DMS114 treated with DMSO at 0.1 percent for 48 hours (cell line): ENCODE data around the gene KIFC1.
"Not testable (repeated sequence)": the region's sequence is repeated elsewhere in the genome, so short reads cannot be mapped to it uniquely, and the experiment has no call there.

Experiments
- DNase-seq: peaks from one replicate; lab custom pipeline; 2025; ENCODE audit not compliant: unreplicated experiment; lab: John Stamatoyannopoulos, UW

KIFC1 gene

DNA sequence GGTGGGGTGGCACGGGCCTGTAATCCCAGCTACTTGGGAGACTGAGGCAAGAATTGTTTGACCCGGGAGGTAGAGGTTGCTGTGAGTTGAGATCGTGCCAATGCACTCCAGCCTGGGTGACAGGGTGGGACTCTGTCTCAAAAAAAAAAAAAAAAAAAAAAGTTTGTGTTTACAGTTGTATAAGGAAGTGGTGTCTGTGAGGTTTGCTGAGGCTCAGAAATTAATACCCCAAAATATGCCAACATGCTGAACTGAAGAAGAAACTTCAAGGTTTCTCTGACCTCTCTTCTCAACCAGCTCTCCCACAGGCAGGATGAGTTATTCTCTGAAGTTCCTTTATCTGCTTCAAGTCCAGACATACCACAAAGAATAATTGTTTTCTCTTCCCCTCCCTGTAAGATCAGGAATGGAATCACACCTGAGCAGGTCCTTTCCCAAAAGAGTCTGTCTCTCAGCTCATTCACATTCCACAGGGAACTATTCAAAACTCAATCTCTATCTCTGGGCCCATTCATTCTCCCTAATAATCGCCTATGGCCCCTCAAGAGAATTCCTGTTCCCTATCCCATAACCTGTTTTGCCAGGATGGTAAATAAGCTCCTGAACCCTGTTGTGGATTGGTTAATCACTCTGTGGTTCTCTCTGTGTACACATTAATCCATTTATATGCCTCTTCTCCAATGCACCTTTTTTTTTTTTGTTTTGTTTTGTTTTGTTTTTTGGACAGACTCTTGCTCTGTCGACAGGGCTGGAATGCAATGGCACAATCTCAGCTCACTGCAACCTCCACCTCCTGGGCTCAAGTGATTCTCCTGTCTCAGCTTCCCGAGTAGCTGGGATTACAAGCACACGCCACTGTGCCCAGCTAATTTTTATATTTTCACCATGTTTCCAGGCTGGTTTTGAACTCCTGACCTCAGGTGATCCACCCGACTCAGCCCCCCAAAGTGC is 17.4 kb upstream of the KIFC1 start:
- DNase-seq: no peak

DNA sequence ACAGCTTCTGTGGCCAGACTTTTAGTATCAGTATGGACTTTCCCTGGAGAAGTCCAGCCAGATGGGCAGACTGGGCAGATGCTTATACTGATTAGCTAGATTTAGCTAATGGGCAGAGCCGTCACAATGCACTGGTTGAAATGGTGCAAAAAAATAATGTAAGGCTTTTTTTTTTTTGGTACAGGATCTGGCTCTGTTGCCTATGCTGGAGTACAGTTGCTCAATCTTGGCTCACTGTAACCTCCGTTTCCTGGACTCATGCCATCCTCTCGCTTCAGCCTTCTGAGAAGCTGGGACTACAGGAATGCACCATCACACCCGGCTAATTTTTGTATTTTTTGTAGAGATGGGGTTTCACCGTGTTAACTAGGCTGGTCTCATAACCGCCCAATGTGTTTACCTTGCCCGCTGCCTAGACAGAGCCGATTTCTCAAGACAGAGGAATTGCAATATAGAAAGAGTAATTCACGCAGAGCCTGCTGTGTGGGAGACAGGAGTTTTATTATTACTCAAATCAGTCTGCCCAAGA is 16.4 kb upstream of the KIFC1 start:
- DNase-seq: no peak

DNA sequence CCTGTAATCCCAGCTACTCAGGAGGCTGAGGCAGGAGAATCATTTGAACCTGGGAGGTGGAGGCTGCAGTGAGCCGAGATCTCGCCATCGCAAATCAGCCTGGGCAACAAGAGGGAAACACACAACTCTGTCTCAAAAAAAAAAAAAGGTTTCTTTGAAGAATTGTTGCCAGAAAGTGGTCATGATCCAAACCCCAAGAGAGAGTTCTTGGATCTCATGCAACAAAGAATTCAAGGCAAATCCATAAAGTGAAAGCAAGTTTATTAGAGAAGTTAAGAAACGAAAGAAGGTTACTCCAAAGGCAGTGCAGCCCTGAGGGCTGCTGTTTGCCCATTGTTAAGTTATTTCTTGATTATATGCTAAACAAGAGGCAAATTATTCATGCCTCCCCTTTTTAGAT is 14.5 kb upstream of the KIFC1 start:
- DNase-seq: no peak

DNA sequence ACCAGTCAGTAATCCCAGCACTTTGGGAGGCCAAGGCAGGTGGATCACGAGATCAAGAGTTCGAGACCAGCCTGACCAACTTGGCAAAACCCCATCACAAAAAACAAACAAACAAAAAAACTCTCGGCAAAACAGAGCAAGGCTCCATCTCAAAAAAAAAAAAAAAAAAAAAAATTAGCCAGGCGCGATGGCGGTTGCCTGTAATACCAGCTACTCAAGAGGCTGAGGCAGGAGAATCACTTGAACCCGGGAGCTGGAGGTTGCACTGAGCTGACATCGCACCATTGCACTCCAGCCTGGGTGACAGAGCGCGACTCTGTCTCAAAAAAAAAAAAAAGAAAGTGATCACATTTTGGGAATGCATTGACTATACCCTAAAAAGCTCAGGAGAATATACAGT is 12.4 kb upstream of the KIFC1 start:
- DNase-seq: not testable (repeated sequence)

DNA sequence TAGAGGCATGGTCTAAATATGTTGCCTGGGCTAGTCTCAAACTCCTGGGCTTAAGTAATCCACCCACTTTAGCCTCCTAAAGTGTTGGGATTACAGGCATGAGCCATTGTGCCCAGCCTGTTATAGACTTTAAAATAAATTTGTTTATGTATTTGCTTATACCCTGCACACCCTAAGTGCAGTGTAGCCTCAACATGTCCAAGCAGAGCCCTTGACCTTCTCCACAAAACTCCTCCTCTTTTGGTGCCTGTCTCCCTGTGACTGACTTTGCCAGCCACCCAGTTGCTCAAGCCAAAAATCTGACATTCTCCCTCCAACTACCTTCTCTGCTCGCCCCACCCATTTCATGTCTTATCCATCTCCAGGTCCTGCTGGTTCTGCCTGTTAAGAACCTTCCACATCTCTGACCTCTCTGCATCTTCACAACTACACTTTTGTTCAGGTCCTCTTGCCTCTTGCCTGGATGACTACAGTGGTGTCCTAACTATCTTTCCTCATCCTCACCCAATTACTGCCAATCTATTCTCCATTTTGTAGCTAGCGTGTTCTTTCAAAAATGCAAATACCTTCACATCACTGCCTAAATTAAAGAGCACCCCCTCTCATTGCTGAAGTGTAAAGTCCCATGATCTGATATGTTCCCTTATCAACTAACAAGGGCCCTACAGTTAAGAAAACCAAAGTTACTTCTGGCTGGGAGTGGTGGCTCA is 11.2 kb upstream of the KIFC1 start:
- no peak for DNase-seq

DNA sequence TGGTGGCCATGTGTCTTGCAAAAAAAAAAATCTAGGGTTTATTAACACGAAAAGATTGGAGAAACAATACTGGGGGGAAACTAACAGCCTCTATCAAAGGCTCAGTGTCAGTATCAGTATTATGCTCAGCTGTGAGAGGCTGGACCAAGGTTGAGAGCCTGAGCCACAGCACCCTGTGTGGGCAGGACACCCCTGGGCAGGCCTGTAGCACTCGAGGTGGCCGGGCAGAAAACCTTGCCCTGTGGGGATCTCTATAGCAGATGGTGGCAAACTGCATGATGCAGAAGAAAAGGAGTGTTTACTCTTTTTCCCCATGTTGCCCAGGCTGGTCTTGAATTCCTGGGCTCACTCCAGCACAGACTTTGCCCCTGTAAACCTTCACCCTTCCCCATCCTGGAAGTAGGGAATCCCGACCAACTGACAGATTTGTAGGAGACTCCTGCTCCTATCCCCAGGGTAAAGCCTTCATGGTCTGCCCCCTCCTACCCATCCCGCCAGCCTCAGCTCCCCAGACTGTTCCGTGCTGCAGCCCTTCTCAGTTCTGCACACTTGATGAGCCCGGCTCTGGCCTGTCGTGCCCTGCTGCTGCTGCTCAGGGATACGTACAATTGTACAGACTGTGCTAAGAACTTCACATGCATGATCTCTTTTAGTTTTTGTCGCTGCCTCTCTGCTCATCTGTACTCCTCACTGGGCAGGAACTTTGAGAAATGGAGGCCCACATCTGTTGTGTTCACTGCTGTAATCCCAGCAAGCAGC is 8.0 kb upstream of the KIFC1 start:
- DNase-seq: no peak

DNA sequence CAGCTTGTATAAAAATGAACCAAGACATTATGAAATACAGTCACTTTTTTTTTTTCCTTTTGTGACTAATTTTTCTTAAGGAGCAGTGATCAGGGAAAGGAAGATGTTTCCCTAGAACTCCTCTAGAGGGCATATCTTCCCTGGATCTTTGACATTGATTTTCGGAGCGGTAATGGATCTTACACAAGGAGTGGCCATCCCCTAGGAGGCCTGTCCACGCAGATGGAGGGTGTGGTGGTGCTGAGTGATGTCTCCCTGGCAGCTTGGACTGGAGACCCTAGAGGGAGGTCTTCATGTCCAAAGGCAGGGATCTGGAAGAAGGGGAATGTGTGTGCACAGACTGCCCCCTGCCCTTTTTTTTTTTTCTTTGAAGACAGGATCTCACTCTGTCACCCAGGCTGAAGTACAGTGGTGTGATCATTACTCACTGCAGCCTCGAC is 7.0 kb upstream of the KIFC1 start:
- peak; percentile 39 for DNase-seq

DNA sequence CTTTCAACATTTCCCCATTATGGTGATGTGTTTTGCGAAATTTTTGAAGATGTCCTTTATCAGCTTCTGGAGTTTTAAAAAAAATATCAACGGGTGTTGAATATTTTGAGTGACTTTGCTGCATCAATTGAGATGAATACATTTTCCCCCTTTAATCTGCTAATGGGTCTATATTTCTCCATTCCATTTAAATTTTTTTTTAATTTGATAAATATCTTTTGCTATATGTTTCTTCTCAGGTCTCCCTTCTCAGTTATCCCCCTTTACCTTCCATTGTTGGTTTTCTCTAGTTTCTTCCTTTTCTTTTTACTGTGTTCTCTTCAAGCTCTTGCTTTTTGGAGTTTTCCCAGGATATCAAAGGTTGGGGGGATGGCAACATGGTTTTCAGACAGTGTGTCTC is 1.4 kb upstream of the KIFC1 start:
- DNase-seq: no peak

DNA sequence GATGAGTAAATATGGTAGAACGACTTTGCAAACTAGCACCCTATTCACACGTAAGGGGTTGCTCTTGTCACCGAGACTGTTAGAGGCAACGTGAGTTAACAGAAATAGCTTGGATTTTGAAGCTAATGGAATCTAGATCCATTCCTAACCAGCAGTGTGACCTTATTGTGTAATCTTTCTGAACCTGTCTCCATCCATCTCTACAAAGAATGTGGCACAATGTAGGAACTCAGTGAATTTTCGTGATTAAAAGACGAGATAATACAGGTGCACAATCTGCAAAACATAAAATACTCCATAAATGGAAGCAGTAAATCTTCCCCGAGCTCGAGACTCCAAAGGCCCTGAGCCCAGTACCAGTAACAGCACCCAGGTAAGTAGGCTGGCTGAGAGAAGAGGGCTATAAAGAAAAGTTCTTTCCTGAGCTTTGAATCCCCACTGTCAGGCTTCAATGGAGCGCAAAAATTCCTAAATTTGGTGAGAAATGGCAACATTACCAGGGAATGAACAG is 801 bp upstream of the KIFC1 start:
- no peak for DNase-seq

DNA sequence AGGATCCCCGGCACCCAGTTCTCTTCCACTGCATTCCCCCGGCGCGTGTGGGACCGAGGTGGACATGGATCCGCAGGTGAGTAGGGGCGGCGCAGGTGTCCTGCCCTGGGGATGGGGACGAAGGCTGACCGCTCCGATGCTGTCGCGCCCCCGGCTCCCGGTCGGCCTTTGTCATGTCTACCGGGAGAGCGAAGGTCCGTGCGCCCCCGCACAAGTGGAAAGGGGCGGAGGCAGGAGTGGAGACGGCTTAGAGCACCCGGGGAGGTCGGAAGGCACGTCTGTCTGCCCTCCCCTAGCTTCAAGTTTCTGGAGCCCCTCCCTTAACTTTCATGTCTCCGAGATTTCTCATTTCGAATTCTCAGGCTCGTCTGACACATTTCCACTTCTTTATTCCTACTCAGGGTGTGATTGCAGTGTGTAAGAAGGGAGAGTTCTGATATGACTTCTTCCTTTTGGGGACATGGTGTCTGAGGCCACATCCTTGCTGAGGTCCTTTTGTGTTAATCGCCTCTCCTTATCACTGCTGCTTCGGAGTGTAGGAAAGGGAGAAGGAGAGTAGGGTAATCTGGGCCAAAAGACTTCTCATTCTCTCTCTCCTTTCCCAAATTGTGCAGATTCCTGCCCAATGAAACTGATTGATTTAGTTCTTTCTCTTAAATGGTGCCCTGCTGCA is 435 bp downstream of the KIFC1 start:
- DNase-seq: no peak

DNA sequence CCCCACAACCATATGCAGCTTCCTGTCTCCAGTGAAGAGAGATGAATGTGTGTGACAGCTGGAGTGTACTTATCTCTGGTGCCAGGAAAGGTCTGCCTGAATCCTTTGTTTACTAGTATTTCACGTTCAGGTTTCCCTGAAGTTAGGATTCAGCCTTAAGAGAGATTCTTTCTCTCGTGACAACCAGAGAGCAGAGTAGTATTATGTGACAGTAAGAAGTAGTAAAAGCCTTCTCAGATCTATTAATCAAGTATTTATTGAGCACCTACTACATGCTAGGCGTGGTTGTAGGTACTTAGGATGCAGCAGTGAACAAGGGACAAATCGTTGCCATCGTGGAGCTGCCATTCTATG is 949 bp downstream of the KIFC1 start:
- no peak for DNase-seq

DNA sequence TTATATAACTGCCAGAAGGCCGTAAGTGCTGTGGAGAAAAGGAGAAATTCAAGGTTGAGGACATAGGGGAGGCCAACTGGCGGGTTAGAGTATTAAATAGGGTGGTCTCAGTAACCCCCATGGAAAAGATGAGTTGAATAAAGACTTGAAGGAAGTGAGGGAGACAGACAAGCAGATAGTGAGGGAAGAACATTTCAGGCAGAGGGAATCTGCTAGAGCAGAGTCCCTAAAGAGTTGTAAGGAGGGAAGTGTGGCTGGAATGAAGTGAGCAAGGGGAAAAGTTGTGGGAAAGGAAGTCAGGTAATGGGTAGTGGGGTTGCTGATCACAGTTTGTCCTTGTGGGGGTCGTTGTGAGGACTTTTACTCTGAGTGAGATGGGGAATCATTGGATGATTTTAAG is 1.4 kb downstream of the KIFC1 start:
- no peak for DNase-seq

DNA sequence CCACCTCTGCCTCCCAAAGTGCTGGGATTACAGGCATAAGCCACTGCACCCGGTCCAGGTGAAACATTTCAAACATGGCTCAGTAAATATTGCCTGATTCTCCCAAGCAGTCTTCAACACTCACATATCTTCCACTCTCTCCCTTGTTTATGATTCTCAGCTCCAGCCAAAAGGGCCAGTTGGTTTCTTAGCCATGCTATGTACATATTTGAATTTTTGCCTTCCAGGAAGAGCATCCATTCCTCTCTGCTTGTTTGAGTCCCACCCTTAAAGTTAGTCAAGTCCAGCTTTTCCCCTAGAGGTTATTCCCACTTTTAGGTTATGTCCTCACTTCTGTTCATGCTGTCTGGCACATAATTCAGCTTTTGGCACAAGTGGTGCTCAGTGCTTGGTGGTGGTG is 5.9 kb downstream of the KIFC1 start:
- no peak for DNase-seq

DNA sequence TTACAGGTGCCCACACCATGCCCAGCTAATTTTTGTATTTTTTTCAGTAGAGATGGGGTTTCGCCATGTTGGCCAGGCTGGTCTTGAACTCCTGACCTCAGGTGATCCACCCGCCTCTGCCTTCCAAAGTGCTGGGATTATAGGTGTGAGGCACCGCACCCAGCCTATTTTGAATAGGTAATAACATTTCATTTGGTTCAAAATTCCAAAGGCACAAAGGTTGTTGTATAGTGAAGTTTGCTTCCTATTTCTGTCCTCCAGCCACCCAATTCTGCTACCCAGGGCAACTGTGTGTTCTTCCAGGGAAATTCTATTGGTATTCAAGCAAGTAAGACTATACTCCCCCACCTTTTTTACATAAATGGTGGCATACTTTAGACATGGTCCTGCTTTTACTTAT is 7.0 kb downstream of the KIFC1 start:
- not testable (repeated sequence) for DNase-seq

DNA sequence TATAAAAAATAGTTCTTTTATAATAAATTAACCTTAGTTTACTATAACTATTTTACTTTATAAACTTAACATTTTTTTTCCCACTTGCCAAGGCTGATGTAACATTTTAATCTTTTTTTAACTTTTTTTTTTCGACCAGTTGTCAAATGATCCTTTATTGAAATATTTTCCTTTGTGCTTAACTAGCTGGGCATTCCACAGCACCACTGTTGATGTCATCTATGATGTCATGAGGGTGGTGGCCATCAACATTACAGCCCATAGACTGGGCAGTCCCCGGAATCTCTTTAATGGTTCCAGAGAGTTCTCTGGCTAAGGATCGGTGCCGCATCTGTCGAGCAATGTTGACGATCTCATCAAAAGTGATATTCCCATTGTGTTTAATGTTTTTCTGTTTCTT is 8.3 kb downstream of the KIFC1 start:
- DNase-seq: not testable (repeated sequence)

DNA sequence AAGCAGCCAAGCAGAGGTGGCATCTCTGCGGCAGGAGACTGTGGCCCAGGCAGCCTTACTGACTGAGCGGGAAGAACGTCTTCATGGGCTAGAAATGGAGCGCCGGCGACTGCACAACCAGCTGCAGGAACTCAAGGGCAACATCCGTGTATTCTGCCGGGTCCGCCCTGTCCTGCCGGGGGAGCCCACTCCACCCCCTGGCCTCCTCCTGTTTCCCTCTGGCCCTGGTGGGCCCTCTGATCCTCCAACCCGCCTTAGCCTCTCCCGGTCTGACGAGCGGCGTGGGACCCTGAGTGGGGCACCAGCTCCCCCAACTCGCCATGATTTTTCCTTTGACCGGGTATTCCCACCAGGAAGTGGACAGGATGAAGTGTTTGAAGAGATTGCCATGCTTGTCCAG is 13.3 kb downstream of the KIFC1 start:
- no peak for DNase-seq

DNA sequence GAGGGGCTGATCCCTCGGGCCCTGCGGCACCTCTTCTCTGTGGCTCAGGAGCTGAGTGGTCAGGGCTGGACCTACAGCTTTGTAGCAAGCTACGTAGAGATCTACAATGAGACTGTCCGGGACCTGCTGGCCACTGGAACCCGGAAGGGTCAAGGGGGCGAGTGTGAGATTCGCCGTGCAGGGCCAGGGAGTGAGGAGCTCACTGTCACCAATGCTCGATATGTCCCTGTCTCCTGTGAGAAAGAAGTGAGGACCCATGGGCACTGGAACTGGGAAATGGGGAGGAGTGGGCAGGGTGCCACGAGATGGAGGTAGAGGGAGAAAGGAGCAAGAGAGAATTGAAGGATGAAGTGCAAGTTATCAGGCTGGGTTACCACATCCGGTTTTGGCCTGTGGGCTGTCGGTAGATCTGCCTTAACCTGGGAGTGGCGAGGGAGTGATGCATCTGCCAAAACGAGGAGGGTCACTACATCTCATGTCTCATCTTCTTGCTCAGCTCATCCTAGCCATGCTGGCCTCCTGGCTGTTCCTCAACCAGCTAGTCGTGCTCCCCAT is 13.8 kb downstream of the KIFC1 start:
- DNase-seq: no peak

DNA sequence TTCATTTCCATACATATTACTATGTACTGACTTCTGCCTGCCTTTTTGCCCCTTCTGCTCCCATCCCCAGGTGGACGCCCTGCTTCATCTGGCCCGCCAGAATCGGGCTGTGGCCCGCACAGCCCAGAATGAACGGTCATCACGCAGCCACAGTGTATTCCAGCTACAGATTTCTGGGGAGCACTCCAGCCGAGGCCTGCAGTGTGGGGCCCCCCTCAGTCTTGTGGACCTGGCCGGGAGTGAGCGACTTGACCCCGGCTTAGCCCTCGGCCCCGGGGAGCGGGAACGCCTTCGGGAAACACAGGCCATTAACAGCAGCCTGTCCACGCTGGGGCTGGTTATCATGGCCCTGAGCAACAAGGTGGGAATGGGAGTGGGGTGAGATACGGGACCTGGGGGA is 14.5 kb downstream of the KIFC1 start:
- no peak for DNase-seq

DNA sequence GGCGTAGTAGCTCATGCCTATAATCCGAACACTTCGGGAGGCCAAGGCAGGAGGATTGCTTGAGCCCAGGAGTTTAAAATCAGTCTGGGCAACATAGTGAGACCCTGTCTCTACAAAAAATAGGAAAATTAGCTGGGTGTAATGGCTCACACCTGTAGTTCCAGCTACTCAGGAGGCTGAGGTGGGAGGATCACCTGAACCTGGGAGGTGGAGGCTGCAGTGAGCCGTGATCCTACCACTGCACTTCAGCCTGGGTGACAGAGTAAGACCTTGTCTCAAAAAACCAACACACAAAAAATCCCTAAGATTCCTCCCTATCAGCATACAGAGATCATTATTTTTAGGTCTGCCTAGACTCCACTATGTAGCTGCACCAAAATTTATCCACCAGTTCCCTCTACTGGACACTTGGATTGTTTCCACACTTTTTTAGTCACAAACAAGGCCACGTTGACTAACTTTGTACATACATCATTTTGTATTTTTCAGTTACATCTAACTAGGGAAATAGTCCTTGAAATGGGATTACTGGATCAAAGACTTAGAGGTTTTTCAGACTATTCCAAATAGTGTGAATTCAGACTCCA is 15.6 kb downstream of the KIFC1 start:
- peak; percentile 69 for DNase-seq
